ENCODE measurements around the gene C19orf81.

DNA sequence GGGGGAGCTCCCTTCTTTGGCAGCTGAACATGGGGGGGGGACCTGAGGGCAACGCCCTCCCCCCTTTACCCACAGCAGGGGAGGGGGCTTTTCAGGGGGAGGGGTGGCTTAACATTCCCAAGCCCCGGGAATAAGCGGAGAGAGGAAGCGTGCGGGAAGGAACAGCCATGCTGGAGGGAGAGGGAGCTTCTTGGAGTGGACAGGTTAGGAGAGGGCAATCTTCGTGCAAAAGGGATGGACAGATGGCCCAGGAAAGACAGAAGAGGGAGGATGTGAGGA is 10.8 kb downstream of the C19orf81 start:
- TF ChIP-seq MYNN (tag by site-specific recombination; IDR thresholded peaks at IDR 0.05; ENCODE audit: borderline replicate concordance), result no peak
- no peak for TF ChIP-seq PBX3 (CRISPR knock-in tag; IDR thresholded peaks at IDR 0.05)
- TF ChIP-seq, protein P1, sequence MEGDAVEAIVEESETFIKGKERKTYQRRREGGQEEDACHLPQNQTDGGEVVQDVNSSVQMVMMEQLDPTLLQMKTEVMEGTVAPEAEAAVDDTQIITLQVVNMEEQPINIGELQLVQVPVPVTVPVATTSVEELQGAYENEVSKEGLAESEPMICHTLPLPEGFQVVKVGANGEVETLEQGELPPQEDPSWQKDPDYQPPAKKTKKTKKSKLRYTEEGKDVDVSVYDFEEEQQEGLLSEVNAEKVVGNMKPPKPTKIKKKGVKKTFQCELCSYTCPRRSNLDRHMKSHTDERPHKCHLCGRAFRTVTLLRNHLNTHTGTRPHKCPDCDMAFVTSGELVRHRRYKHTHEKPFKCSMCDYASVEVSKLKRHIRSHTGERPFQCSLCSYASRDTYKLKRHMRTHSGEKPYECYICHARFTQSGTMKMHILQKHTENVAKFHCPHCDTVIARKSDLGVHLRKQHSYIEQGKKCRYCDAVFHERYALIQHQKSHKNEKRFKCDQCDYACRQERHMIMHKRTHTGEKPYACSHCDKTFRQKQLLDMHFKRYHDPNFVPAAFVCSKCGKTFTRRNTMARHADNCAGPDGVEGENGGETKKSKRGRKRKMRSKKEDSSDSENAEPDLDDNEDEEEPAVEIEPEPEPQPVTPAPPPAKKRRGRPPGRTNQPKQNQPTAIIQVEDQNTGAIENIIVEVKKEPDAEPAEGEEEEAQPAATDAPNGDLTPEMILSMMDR (tag by site-specific recombination; IDR thresholded peaks at IDR 0.05), result no peak
